Astrocyte (in vitro differentiated cells and primary cell): ENCODE results near the gene RANBP1. TPM values are rescaled to one million over a fixed set of nuclear protein-coding genes. Genes with fewer than 3 reads are reported as not detected.
A peak's percentile ranks its signal among the peaks of the same experiment; 100 is the strongest.

Experiments
- DNase-seq: peaks from one replicate; pipeline ENCODE4 v3.0.0-alpha.2; 2010; ENCODE audit warnings: low read depth
- FAIRE-seq: peaks from 2 replicates; lab custom pipeline; 2011; peaks lifted over from hg19 to GRCh38; lab: Jason Lieb, UNC
- H2AFZ ChIP-seq: 2 replicates; pipeline ENCODE4 v1.6.0; 2012; ENCODE audit warnings: low read depth, low read length, inconsistent platforms
- H3K27ac ChIP-seq: 2 replicates; pipeline ENCODE4 v1.5.1; 2011; ENCODE audit warnings: low read depth, low read length, inconsistent platforms
- H3K27me3 ChIP-seq: 2 replicates; pipeline ENCODE4 v1.6.0; 2011; ENCODE audit warnings: low read length, inconsistent platforms; ENCODE audit not compliant: insufficient read depth
- H3K36me3 ChIP-seq: 2 replicates; pipeline ENCODE4 v1.5.1; 2011; ENCODE audit warnings: low read length, inconsistent platforms; ENCODE audit not compliant: insufficient read depth
- H3K4me1 ChIP-seq: 2 replicates; pipeline ENCODE4 v1.5.1; 2011; ENCODE audit warnings: low read length, inconsistent platforms; ENCODE audit not compliant: insufficient read depth
- H3K4me2 ChIP-seq: 2 replicates; pipeline ENCODE4 v1.6.0; 2012; ENCODE audit warnings: low read length, inconsistent platforms
- H3K4me3 ChIP-seq: 2 replicates; pipeline ENCODE4 v1.5.1; 2011; ENCODE audit warnings: low read depth, mild to moderate bottlenecking, low read length, inconsistent platforms; ENCODE audit not compliant: insufficient read depth
- H3K79me2 ChIP-seq: 2 replicates; pipeline ENCODE4 v1.6.0; 2012; ENCODE audit warnings: mild to moderate bottlenecking, low read length, inconsistent platforms; ENCODE audit not compliant: insufficient read depth
- H3K9ac ChIP-seq: 2 replicates; pipeline ENCODE4 v1.6.0; 2012; ENCODE audit warnings: mild to moderate bottlenecking, low read length, inconsistent platforms
- H3K9me3 ChIP-seq: 2 replicates; pipeline ENCODE4 v1.5.1; 2012; ENCODE audit warnings: low read depth, mild to moderate bottlenecking, low read length, inconsistent platforms; ENCODE audit not compliant: insufficient read depth
- H4K20me1 ChIP-seq: 2 replicates; pipeline ENCODE4 v1.6.0; 2012; ENCODE audit warnings: low read length, inconsistent platforms; ENCODE audit not compliant: insufficient read depth
- H3K27ac Mint-ChIP-seq: one replicate; pipeline ENCODE4 v1.8.0; 2021; ENCODE audit warnings: mild to moderate bottlenecking, mixed read lengths; ENCODE audit not compliant: unreplicated experiment
- H3K27me3 Mint-ChIP-seq: one replicate; pipeline ENCODE4 v1.8.0; 2021; ENCODE audit warnings: low read depth, mixed read lengths; ENCODE audit not compliant: unreplicated experiment
- H3K36me3 Mint-ChIP-seq: one replicate; pipeline ENCODE4 v1.8.0; 2021; ENCODE audit warnings: low read depth, mixed read lengths; ENCODE audit not compliant: unreplicated experiment
- H3K4me1 Mint-ChIP-seq: one replicate; pipeline ENCODE4 v1.8.0; 2021; ENCODE audit warnings: low read depth, mixed read lengths; ENCODE audit not compliant: unreplicated experiment
- H3K4me3 Mint-ChIP-seq: one replicate; pipeline ENCODE4 v1.8.0; 2021; ENCODE audit warnings: mild to moderate bottlenecking, moderate library complexity, mixed read lengths; ENCODE audit not compliant: unreplicated experiment
- H3K9me3 Mint-ChIP-seq: one replicate; pipeline ENCODE4 v1.8.0; 2021; ENCODE audit warnings: mild to moderate bottlenecking, mixed read lengths; ENCODE audit not compliant: unreplicated experiment
- EZH2 ChIP-seq: IDR thresholded peaks from 2 replicates; pipeline ENCODE4 v1.6.1; 2012; ENCODE audit warnings: mild to moderate bottlenecking, low read length, inconsistent platforms; ENCODE audit not compliant: insufficient read depth
- total RNA-seq: library from RNA; stranded (reverse); gene quantifications from 2 replicates; pipeline ENCODE4 v1.2.1, GENCODE V29; 2021
- TF ChIP-seq, protein P1 (sequence below): IDR thresholded peaks from 2 replicates; pipeline ENCODE4 v1.5.1; 2011; ENCODE audit warnings: low read depth, mild to moderate bottlenecking, inconsistent platforms, low read length, moderate library complexity; ENCODE audit not compliant: insufficient read depth

The RANBP1 gene
- total RNA-seq, 1 donor from 2014 or later: 164 TPM

DNA sequence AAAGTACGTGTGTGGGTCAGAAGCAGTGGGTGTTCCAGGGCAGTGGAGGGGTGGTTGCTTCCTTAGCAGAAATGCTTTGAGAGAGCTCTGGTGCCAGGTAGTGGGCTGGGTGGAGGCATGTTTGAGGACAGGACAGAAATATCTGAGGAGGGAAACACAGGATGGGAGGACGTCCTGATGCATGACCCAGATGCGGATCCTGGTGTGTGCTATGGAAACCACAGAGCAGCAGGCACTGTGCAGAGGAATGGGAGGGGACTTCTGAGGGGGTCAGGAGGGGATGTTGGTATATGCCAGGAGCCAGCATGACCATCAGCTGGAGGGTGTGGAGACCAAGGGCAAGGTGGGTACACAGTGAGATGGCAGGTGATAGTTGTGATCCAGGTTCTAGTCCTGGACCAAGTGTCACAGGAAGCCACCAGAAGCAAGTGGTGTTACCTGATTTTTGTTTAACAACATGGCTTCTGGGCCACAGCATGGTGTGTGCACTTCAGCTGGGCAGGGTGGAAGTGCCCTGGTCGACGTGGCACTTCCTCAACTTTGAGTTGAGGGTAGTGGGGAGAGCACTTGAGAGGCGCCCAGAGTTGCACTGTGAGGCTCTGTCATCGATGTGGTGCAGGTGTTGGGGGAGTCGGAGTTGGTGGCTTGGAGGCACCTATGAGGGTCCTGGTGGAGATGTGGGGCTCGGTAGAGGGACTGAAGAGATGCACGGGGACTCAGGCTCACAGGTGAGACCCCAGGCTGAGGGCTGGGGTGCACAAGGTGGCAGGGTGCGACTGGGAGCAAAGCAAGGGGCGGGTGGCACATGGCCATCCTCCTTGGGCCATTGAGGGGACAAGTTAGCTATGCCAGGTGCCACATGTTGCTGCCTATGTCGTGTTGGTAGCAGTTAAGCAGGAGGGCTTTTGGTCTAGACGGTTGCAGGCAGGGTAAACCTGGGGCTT, 28.3 kb upstream of the RANBP1 start:
- Mint-ChIP-seq H3K27me3 (no peaks in the 10 kb centered on the region), H3K27ac (peak overlapping the region; percentile 55), H3K9me3 (no peaks in the 10 kb centered on the region), H3K4me3 (no peak overlapping the region), H3K36me3 (peaks cover 35% of the 10 kb centered on the region), H3K4me1 (peaks cover 18% of the 10 kb centered on the region)
- no peak overlapping the region for H3K9ac ChIP-seq
- H4K20me1 ChIP-seq: peaks cover 99% of the 10 kb centered on the region
- no peak for FAIRE-seq
- H3K4me1 ChIP-seq: peaks cover 5% of the 10 kb centered on the region
- DNase-seq: no peak
- H3K27ac ChIP-seq: no peak overlapping the region
- H3K27me3 ChIP-seq: no peaks in the 10 kb centered on the region
- TF ChIP-seq, protein P1, sequence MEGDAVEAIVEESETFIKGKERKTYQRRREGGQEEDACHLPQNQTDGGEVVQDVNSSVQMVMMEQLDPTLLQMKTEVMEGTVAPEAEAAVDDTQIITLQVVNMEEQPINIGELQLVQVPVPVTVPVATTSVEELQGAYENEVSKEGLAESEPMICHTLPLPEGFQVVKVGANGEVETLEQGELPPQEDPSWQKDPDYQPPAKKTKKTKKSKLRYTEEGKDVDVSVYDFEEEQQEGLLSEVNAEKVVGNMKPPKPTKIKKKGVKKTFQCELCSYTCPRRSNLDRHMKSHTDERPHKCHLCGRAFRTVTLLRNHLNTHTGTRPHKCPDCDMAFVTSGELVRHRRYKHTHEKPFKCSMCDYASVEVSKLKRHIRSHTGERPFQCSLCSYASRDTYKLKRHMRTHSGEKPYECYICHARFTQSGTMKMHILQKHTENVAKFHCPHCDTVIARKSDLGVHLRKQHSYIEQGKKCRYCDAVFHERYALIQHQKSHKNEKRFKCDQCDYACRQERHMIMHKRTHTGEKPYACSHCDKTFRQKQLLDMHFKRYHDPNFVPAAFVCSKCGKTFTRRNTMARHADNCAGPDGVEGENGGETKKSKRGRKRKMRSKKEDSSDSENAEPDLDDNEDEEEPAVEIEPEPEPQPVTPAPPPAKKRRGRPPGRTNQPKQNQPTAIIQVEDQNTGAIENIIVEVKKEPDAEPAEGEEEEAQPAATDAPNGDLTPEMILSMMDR: no peak
- TF ChIP-seq EZH2: no peak
- no peak overlapping the region for H3K4me3 ChIP-seq
- no peak overlapping the region for H3K4me2 ChIP-seq
- no peaks in the 10 kb centered on the region for H3K9me3 ChIP-seq
- H3K79me2 ChIP-seq: peaks cover 98% of the 10 kb centered on the region
- H3K36me3 ChIP-seq: peaks cover 57% of the 10 kb centered on the region
- no peak overlapping the region for H2AFZ ChIP-seq

DNA sequence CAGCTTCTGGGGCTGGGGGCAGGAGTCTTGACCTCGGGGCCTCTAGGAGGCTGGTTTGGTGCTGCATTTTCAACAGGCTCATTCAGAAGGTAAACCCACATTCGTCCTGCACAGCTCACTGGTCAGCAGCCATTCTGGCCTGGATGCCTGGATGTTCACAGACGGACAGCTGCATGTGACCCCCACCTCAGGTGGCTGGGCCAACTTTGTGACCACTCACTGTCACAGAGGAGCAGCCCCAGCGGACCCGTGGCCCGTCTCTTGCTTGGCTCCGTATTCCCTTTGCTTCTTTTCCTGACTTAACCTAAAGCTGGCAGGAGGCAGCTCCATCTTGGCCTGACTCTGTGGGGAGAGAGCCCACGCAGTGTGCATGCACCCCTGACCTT, 27.6 kb upstream of the RANBP1 start:
- H3K36me3 ChIP-seq: peaks cover 58% of the 10 kb centered on the region
- H4K20me1 ChIP-seq: peaks cover 94% of the 10 kb centered on the region
- H3K27me3 ChIP-seq: no peaks in the 10 kb centered on the region
- Mint-ChIP-seq H3K9me3 (no peaks in the 10 kb centered on the region), H3K4me1 (peaks cover 12% of the 10 kb centered on the region), H3K4me3 (no peak overlapping the region), H3K27ac (no peak overlapping the region), H3K36me3 (peaks cover 35% of the 10 kb centered on the region), H3K27me3 (no peaks in the 10 kb centered on the region)
- DNase-seq (no peak), FAIRE-seq (no peak)
- peaks cover 94% of the 10 kb centered on the region for H3K79me2 ChIP-seq
- H3K4me1 ChIP-seq: no peaks in the 10 kb centered on the region
- TF ChIP-seq, protein P1: no peak
- no peak for TF ChIP-seq EZH2
- no peaks in the 10 kb centered on the region for H3K9me3 ChIP-seq
- H2AFZ ChIP-seq: no peak overlapping the region
- H3K4me2 ChIP-seq: no peak overlapping the region
- H3K4me3 ChIP-seq: no peak overlapping the region
- no peak overlapping the region for H3K27ac ChIP-seq
- no peak overlapping the region for H3K9ac ChIP-seq
